GM21825 (cell line): ENCODE results near the gene PLA2G2A.
"Not testable (repeated sequence)": the region's sequence is repeated elsewhere in the genome, so short reads cannot be mapped to it uniquely, and the experiment has no call there.

Source experiments
- ATAC-seq: cut with Tn5 transposase; IDR thresholded peaks from one replicate; pipeline ENCODE4 v1.9.1; 2021; ENCODE audit warnings: mild to moderate bottlenecking, moderate library complexity; ENCODE audit not compliant: unreplicated experiment

Gene PLA2G2A

GRCh38 chr1:19934336-19934735, 45.1 kb downstream of the PLA2G2A start:
- ATAC-seq = no peak

- no peak for ATAC-seq
Observed at GRCh38 chr1:19932866-19933265, 46.6 kb downstream of the PLA2G2A start.

- ATAC-seq = not testable (repeated sequence)
Observed at GRCh38 chr1:19927130-19927421, 52.3 kb downstream of the PLA2G2A start.

- ATAC-seq = no peak
Observed at GRCh38 chr1:19926296-19927129, 52.9 kb downstream of the PLA2G2A start.
